Astrocyte (in vitro differentiated cells and primary cell): ENCODE results near the gene UNC80. TPM values are rescaled to one million over a fixed set of nuclear protein-coding genes. Genes with fewer than 3 reads are reported as not detected.

Experiments used
- DNase-seq: peaks from one replicate; pipeline ENCODE4 v3.0.0-alpha.2; 2010; ENCODE audit warnings: low read depth
- FAIRE-seq: peaks from 2 replicates; lab custom pipeline; 2011; peaks lifted over from hg19 to GRCh38; lab: Jason Lieb, UNC
- H2AFZ ChIP-seq: 2 replicates; pipeline ENCODE4 v1.6.0; 2012; ENCODE audit warnings: low read depth, low read length, inconsistent platforms
- H3K27ac ChIP-seq: 2 replicates; pipeline ENCODE4 v1.5.1; 2011; ENCODE audit warnings: low read depth, low read length, inconsistent platforms
- H3K27me3 ChIP-seq: 2 replicates; pipeline ENCODE4 v1.6.0; 2011; ENCODE audit warnings: low read length, inconsistent platforms; ENCODE audit not compliant: insufficient read depth
- H3K36me3 ChIP-seq: 2 replicates; pipeline ENCODE4 v1.5.1; 2011; ENCODE audit warnings: low read length, inconsistent platforms; ENCODE audit not compliant: insufficient read depth
- H3K4me1 ChIP-seq: 2 replicates; pipeline ENCODE4 v1.5.1; 2011; ENCODE audit warnings: low read length, inconsistent platforms; ENCODE audit not compliant: insufficient read depth
- H3K4me2 ChIP-seq: 2 replicates; pipeline ENCODE4 v1.6.0; 2012; ENCODE audit warnings: low read length, inconsistent platforms
- H3K4me3 ChIP-seq: 2 replicates; pipeline ENCODE4 v1.5.1; 2011; ENCODE audit warnings: low read depth, mild to moderate bottlenecking, low read length, inconsistent platforms; ENCODE audit not compliant: insufficient read depth
- H3K79me2 ChIP-seq: 2 replicates; pipeline ENCODE4 v1.6.0; 2012; ENCODE audit warnings: mild to moderate bottlenecking, low read length, inconsistent platforms; ENCODE audit not compliant: insufficient read depth
- H3K9ac ChIP-seq: 2 replicates; pipeline ENCODE4 v1.6.0; 2012; ENCODE audit warnings: mild to moderate bottlenecking, low read length, inconsistent platforms
- H3K9me3 ChIP-seq: 2 replicates; pipeline ENCODE4 v1.5.1; 2012; ENCODE audit warnings: low read depth, mild to moderate bottlenecking, low read length, inconsistent platforms; ENCODE audit not compliant: insufficient read depth
- H4K20me1 ChIP-seq: 2 replicates; pipeline ENCODE4 v1.6.0; 2012; ENCODE audit warnings: low read length, inconsistent platforms; ENCODE audit not compliant: insufficient read depth
- H3K27ac Mint-ChIP-seq: one replicate; pipeline ENCODE4 v1.8.0; 2021; ENCODE audit warnings: mild to moderate bottlenecking, mixed read lengths; ENCODE audit not compliant: unreplicated experiment
- H3K27me3 Mint-ChIP-seq: one replicate; pipeline ENCODE4 v1.8.0; 2021; ENCODE audit warnings: low read depth, mixed read lengths; ENCODE audit not compliant: unreplicated experiment
- H3K36me3 Mint-ChIP-seq: one replicate; pipeline ENCODE4 v1.8.0; 2021; ENCODE audit warnings: low read depth, mixed read lengths; ENCODE audit not compliant: unreplicated experiment
- H3K4me1 Mint-ChIP-seq: one replicate; pipeline ENCODE4 v1.8.0; 2021; ENCODE audit warnings: low read depth, mixed read lengths; ENCODE audit not compliant: unreplicated experiment
- H3K4me3 Mint-ChIP-seq: one replicate; pipeline ENCODE4 v1.8.0; 2021; ENCODE audit warnings: mild to moderate bottlenecking, moderate library complexity, mixed read lengths; ENCODE audit not compliant: unreplicated experiment
- H3K9me3 Mint-ChIP-seq: one replicate; pipeline ENCODE4 v1.8.0; 2021; ENCODE audit warnings: mild to moderate bottlenecking, mixed read lengths; ENCODE audit not compliant: unreplicated experiment
- EZH2 ChIP-seq: IDR thresholded peaks from 2 replicates; pipeline ENCODE4 v1.6.1; 2012; ENCODE audit warnings: mild to moderate bottlenecking, low read length, inconsistent platforms; ENCODE audit not compliant: insufficient read depth
- total RNA-seq: library from RNA; stranded (reverse); gene quantifications from 2 replicates; pipeline ENCODE4 v1.2.1, GENCODE V29; 2021
- TF ChIP-seq, protein P1 (sequence below): IDR thresholded peaks from 2 replicates; pipeline ENCODE4 v1.5.1; 2011; ENCODE audit warnings: low read depth, mild to moderate bottlenecking, inconsistent platforms, low read length, moderate library complexity; ENCODE audit not compliant: insufficient read depth

The UNC80 gene
- total RNA-seq, 1 donor from 2014 or later, result 0.27 TPM

DNA sequence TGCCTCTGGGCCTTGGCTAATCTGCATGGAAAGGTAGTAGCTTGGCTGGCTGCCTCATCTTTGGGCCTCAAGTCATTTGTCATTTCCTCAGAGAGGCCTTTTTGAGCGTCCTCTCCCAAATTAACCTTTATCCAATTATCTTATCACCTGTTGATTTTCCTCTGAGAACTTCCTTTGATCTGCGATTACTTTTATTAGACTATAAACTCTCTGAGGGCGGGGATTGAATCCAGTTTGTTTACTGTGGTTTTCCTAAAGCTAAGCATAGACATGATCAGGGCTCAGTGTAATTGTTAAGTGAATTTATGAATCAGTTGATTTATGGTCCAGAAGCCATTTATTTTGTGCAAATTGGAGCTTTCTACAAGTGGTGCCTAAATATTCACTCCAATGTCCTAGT lies 238.3 kb downstream of the UNC80 start:
- H3K79me2 ChIP-seq, result peaks cover 98% of the 10 kb centered on the region
- H3K36me3 Mint-ChIP-seq, result peaks cover 7% of the 10 kb centered on the region

DNA sequence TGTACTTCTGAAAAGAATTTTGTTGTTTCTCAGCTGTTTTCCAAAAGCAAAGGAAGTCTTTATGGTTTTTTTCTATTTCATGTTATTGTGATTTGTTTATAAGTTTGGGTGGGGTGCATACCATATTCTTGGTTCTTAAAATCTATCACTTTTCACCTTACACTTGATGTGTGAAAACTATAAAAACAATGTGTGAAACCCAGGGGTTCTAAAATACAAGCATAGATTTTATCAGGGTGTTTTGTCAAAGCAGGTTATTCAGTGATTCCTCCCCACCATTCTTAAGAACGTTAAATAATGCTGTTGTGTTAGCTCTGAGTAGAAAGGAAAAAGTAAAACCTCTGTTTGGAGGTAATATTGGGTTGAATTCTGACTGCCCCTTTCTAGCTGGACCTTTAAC lies 248.5 kb downstream of the UNC80 start:
- Histone ChIP-seq H3K36me3 (peaks cover 56% of the 10 kb centered on the region), H3K79me2 (peaks cover 12% of the 10 kb centered on the region), H3K4me3 (no peak overlapping the region), H4K20me1 (peaks cover 12% of the 10 kb centered on the region), H3K9me3 (no peaks in the 10 kb centered on the region), H3K9ac (no peak overlapping the region), H3K27me3 (no peaks in the 10 kb centered on the region), H3K4me1 (no peaks in the 10 kb centered on the region), H2AFZ (no peak overlapping the region), H3K4me2 (no peak overlapping the region), H3K27ac (no peak overlapping the region)
- FAIRE-seq (no peak), DNase-seq (no peak)
- H3K27me3 Mint-ChIP-seq, result no peaks in the 10 kb centered on the region
- no peaks in the 10 kb centered on the region for H3K9me3 Mint-ChIP-seq
- no peak overlapping the region for H3K27ac Mint-ChIP-seq
- H3K4me3 Mint-ChIP-seq, result no peak overlapping the region
- peaks cover 5% of the 10 kb centered on the region for H3K36me3 Mint-ChIP-seq
- H3K4me1 Mint-ChIP-seq, result no peaks in the 10 kb centered on the region
- TF ChIP-seq EZH2, result no peak

More for the DNA sequence above, 238.3 kb downstream of the UNC80 start:
- no peaks in the 10 kb centered on the region for H3K27me3 Mint-ChIP-seq
- DNase-seq, result no peak
- TF ChIP-seq, protein P1, sequence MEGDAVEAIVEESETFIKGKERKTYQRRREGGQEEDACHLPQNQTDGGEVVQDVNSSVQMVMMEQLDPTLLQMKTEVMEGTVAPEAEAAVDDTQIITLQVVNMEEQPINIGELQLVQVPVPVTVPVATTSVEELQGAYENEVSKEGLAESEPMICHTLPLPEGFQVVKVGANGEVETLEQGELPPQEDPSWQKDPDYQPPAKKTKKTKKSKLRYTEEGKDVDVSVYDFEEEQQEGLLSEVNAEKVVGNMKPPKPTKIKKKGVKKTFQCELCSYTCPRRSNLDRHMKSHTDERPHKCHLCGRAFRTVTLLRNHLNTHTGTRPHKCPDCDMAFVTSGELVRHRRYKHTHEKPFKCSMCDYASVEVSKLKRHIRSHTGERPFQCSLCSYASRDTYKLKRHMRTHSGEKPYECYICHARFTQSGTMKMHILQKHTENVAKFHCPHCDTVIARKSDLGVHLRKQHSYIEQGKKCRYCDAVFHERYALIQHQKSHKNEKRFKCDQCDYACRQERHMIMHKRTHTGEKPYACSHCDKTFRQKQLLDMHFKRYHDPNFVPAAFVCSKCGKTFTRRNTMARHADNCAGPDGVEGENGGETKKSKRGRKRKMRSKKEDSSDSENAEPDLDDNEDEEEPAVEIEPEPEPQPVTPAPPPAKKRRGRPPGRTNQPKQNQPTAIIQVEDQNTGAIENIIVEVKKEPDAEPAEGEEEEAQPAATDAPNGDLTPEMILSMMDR, result no peak
- TF ChIP-seq EZH2, result no peak
- no peaks in the 10 kb centered on the region for H3K9me3 ChIP-seq
- no peak overlapping the region for H3K27ac ChIP-seq
- no peak overlapping the region for H3K4me2 ChIP-seq
- H3K4me3 Mint-ChIP-seq, result no peak overlapping the region
- no peak overlapping the region for H3K4me3 ChIP-seq
- no peak overlapping the region for H3K9ac ChIP-seq
- H3K4me1 Mint-ChIP-seq, result peaks cover 21% of the 10 kb centered on the region
- no peak overlapping the region for H2AFZ ChIP-seq
- FAIRE-seq, result no peak
- peaks cover 31% of the 10 kb centered on the region for H3K36me3 ChIP-seq
- no peaks in the 10 kb centered on the region for H3K9me3 Mint-ChIP-seq
- no peaks in the 10 kb centered on the region for H3K27me3 ChIP-seq
- peaks cover 74% of the 10 kb centered on the region for H4K20me1 ChIP-seq
- no peak overlapping the region for H3K27ac Mint-ChIP-seq
- H3K4me1 ChIP-seq, result no peaks in the 10 kb centered on the region

DNA sequence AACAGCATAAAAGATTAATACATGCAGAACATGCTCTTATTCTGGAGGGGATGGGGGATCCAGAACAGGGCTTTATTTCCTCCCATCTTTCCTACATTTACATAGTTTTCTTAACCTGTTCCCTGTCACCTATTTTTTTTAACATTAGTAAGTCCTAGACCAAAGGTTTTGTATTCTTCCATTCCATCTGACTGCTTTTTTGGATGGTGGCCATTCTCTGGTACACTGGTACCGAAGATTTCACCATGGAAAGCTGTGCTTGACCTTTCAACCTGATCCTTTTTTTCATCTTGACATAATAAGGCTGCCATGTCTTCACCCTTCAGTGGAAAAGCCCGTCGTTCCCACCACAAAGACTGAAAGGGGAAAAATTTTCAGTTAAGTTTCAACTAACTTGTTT lies 251.2 kb downstream of the UNC80 start:
- H3K9ac ChIP-seq, result no peak overlapping the region
- H3K4me1 ChIP-seq, result no peaks in the 10 kb centered on the region
- no peak overlapping the region for H3K27ac ChIP-seq
- Mint-ChIP-seq H3K4me3 (no peak overlapping the region), H3K27me3 (no peaks in the 10 kb centered on the region), H3K4me1 (no peaks in the 10 kb centered on the region), H3K27ac (no peak overlapping the region), H3K9me3 (no peaks in the 10 kb centered on the region), H3K36me3 (peaks cover 5% of the 10 kb centered on the region)
- H3K36me3 ChIP-seq, result peaks cover 45% of the 10 kb centered on the region
- H3K9me3 ChIP-seq, result no peaks in the 10 kb centered on the region
- no peak overlapping the region for H3K4me3 ChIP-seq
- TF ChIP-seq, protein P1, result no peak
- no peak for TF ChIP-seq EZH2
- no peak for FAIRE-seq
- H3K4me2 ChIP-seq, result no peak overlapping the region
- H4K20me1 ChIP-seq, result no peaks in the 10 kb centered on the region
- H2AFZ ChIP-seq, result no peak overlapping the region
- no peaks in the 10 kb centered on the region for H3K27me3 ChIP-seq
- DNase-seq, result no peak
- H3K79me2 ChIP-seq, result no peaks in the 10 kb centered on the region
